HG03103 (cell line): ENCODE results near the gene ATP6AP2.
"Not testable (repeated sequence)": the region's sequence is repeated elsewhere in the genome, so short reads cannot be mapped to it uniquely, and the experiment has no call there.

Source experiments
- ATAC-seq: cut with Tn5 transposase; IDR thresholded peaks from one replicate; pipeline ENCODE4 v1.9.1; 2021; ENCODE audit warnings: low read depth; ENCODE audit not compliant: unreplicated experiment

Gene ATP6AP2

DNA sequence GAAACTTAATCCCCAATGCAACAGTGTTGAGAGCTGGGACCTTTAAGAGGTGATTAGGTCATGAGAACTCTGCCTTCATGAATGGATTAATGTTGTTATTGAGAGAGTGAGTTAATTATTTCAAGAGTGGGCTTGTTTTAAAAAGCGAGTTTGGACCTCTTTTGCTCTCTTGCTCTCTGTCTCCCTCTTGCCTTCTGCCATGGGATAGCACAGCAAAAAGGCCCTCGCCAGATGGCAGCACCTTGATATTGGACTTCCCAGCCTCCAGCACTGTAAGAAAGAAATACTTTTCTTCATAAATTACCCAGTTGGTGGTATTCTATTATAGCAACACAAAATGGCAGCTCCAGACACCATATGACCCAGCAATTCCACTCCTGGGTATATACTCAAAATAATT lies 7.0 kb upstream of the ATP6AP2 start:
- ATAC-seq, result no peak

DNA sequence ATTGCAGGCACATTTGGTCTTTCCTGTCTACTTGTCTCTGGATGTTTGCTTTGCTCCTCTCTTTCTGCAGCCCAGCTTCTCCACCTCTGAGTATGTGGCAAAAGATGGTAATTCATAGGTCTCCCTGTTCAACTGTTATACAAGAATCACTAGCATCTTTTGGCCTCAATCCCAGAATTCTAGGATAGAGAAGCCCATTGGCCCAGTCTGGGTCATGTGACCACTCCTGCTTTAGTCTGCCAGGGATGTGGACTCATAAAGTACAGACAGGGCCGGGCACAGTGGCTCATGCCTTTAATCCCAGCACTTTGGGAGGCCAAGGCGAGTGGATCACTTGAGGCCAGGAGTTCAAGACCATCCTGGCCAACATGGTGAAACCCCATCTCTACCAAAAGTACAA lies 5.4 kb upstream of the ATP6AP2 start:
- ATAC-seq, result not testable (repeated sequence)

DNA sequence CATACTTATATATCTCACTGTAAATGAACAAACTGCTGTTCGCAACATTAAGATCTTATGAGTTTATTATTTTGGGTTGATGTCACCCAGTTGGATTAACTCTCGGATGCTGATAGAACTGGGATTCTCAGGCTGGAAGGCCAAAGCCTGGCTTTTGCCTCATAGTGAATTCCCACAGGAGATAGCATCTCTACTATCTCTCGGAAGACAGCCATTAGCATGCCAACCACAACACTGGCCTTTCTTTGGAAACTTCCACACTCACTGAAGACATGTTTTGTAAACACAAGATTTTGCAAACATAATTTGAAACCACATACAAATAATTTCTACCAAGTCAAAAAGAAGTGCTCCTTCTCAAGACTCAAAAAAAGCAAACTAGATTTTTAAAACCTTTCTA lies 4.5 kb upstream of the ATP6AP2 start:
- ATAC-seq, result no peak

DNA sequence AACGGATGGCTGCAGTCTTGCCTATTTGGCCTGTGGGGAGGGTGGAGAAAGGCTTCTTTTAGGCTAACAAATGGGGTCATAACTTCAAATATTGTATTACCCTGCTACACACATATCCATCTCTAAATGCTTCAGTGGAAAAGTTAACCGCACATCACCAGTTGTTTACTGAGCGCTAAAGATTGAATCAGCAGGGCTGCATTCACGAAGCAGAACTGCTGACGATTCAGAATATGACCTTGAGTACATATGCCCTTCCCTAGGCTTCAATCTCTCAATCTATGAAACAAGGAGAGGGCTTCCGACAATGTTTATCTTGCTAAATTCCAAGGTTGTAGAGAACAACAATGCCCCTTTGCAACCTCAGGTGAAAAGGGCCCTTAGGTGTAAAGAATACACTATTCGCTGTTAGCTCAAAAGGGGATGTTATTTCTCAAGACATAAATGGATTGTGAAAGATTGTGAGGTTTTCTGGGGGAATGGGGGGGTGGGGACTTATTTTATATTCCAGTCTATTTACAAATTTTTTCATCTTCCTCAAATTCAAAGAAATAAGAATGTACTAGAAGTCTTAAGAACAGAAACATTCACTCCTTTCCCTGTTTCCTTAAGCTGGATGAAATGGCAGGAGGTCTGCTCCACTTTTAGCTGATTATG lies 2.6 kb upstream of the ATP6AP2 start:
- no peak for ATAC-seq

DNA sequence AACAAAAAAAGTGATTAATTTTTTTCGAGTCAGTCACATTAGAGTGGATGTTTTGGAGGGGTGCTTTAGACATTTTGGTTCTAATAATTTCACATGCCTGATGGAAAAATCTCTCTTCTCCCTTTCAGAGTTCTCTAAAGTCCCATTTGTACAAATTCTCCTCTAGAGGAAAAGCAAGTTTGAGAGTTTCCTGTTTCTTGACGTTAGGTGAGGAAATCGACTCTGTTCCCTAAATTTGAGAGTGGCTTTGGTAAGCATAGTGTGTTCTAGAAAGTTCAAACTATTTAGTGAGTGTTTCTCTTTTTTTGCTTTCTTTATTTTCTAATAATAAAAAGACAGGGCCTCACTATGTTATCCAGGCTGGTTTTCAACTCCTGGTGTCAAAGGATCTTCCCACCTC lies 1.6 kb upstream of the ATP6AP2 start:
- ATAC-seq, result no peak

DNA sequence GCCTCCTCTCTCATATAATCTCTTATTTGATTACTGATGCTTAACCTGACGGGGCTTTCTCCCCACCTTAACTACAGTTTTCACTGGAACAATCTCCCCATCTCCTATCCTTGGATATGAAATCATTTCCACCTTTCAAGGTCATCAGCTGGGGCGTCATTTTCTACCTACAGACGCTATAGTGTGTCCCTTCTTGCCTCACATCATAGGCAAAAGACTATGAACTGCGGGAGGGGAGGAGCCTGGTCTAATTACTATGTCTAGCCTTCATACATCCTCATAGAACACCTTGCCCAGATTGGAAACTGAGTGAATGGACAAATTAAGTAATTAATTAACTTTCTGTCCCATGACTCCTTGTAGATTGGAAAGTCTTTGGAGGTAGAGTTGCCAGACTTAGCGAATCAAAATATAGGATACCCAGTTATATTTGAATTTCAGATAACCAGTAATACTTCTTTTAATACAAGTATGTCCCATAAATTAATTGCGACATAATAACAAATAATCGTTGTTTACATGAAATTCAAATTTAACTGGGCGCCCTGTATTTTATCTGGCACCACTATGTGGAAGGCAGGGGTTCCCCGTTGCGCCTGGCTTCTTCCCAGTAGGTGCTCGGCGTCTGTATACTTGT lies 752 bp upstream of the ATP6AP2 start:
- ATAC-seq, result peak; percentile 36

DNA sequence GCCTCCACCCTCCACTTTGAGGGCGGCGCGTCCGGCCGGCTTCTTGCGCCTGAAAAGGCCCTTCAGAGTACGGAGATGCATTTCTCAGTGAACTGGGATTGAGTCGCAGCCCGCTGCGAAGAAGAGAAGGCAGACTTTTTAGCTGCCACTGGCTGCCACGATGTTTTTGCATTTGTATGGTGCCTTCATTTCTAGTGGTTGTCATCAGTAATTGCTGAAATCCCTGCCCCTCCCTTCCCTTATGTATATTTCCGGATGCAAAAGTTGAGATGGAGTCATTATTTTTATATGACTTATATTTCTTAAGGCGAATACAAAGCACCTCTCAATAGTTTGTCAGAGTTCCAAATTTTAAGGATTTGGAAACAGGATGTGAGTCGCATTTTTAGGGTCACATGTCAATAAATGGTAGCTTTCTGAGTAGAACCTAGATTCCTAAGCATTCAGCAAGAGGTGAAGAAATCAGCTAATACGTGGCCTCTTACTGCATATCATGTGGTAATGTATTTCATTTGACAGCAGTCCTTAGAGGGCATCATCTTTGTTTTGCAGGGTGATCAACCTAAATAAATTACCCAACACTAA lies 658 bp downstream of the ATP6AP2 start:
- peak; percentile 14 for ATAC-seq

DNA sequence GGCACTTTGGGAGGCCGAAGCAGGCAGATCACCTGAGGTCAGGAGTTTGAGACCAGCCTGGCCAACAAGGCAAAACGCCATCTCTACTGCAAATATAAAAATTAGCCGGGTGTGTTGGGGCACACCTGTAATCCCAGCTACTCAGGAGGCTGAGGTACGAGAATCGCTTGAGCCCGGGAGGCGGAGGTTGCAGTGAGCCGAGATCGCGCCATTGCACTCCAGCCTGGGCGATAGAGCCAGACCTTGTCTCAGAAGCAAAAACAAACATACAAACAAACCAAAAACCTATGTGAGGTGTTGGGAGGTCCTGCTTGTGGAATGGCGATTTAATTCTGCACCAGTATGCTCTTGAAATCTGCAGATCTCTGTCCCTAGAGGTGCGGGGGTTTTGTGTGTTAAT lies 1.4 kb downstream of the ATP6AP2 start:
- not testable (repeated sequence) for ATAC-seq

DNA sequence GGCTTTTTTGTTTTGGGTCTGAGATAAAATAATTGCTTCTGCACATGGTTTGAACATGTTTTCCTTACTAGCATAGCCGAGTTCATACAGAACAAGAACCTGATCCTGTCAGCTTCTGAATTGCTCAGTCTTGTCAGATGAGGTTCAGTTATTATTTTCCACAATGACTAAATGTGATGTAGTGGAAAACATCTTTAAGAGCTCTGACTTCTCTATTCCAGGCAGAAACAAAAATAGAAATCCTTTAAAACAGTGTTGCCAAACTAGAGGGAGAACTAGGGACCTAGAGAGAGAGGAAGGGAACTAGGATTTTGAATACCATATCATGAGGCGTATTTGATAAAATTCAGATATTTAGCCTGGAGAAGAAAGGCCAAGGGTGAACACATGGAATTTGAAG lies 2.0 kb downstream of the ATP6AP2 start:
- no peak for ATAC-seq

DNA sequence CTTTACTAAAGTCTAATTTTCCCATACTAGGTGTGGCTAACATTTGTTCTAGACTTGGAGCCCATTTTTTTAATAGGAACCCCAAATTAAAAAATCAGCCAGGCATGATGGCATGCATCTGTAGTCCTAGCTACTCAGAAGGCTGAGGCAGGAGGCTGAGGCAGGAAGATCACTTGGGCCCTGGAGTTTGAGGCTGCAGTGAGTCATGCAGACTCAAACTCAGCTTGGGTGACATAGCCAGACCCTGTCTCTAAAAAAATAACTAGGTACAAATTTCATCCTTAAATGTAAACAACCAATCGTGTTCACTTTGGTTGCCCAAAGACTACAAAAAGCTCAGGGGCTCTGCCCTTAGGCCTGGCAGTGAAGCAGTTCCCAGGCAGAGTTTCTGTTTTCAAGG lies 6.9 kb downstream of the ATP6AP2 start:
- not testable (repeated sequence) for ATAC-seq

DNA sequence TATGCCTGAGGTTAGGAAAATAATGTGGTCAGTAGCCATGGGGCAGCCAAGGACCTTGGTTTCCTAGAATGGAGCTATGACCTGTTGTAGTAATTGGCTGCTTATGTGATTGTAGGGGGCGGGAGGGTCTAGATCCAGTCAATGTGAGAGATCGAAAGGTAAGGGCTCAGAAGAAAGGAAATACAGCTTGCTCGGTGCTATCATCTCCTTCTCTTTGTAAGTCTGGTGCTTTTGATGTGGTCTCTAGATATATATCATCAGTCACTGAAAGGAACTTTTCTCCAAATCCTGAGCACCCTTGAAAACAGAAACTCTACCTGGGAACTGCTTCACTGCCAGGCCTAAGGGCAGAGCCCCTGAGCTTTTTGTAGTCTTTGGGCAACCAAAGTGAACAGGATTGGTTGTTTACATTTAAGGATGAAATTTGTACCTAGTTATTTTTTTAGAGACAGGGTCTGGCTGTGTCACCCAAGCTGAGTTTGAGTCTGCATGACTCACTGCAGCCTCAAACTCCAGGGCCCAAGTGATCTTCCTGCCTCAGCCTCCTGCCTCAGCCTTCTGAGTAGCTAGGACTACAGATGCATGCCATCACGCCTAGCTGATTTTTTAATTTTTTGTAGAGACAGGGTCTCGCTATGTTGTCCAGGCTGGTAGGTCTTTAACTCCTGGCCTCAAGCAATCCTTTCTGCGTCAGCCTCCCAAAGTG lies 9.0 kb downstream of the ATP6AP2 start:
- not testable (repeated sequence) for ATAC-seq

DNA sequence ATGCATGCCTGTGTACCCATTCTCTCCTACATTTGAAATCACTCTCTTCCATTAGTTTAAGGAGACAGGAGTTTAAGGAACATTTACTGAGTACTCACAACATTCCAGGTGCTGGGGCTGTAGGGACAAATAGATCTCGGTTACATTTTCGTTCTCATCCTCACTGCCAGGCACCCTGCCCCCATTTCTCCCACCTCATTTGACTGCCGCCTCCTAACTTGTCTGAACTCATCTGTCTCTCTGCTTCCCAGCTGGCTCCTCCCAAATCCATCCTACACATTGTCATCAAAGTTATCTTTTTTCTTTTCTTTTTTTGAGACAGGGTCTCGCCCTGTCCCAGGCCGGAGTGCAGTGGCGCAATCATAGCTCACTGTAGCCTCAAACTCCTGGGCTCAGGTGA lies 22.7 kb downstream of the ATP6AP2 start:
- no peak for ATAC-seq

DNA sequence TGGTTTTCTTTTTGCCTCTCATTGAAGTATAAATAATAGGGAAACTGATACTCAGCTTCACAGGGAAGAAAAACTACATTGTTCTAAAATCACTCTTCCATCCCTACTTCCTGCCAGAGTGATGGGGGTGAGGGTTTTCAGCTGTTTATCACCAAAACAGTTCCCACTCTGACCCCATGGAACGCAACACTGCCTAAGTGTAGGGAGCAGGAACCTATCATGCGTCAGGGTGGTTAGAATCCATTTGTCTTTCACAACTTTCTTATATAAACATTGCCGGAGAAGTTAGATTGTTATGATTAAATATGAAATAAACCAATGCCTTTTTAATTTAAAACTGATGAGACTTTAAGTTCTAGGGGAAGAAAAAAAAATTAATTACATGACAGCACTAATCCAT lies 26.6 kb downstream of the ATP6AP2 start:
- no peak for ATAC-seq

DNA sequence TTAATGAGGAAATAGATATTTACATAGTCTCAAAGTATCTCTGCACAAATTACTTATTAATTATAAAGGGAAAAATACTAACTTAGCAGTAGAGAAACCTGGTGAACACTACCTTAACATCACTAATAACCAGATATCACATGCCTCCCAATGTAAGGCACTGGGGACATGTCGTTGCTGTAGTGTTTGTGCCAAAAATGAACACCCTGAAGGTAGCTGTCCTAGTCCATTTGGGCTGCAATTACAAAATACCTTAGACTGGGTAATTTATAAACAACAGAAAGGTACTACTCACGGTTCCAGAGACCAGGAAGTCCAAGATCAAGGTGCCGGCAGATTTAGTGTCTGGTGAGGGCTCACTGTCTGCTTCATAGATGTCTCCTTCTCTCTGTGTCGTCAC lies 31.7 kb downstream of the ATP6AP2 start:
- ATAC-seq, result no peak

DNA sequence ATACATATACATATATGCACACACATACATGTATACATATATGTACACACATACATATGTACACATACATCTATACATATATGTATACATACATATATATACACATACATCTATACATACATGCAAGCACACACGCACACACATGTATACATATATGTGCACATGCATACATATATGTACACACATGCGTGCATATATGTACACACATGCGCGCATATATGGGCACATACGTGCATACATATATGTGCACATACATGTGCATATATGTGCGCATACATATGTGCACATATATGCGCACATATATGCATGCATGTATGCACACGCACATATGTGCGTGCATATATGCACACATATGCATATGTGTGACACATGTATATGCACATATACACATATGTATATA lies 35.2 kb downstream of the ATP6AP2 start:
- no peak for ATAC-seq

DNA sequence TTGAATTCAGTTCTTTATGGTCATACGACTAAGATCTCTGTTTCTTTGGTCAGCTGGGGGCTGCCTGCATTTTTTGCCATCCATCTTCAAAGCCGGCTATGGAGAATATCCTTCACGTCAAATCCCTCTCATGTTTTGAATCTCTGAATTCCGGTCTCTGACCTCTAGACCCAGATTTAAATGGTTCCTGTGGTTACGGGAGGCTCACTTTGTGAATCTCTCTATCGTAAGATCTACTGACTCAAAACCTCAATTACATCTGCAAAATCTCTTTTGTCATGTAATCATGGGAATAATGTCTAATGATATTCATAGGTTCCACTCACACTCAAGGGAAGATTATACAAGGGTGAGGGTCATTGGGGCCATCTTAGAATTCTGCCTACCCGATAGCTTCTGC lies 36.8 kb downstream of the ATP6AP2 start:
- ATAC-seq, result no peak

DNA sequence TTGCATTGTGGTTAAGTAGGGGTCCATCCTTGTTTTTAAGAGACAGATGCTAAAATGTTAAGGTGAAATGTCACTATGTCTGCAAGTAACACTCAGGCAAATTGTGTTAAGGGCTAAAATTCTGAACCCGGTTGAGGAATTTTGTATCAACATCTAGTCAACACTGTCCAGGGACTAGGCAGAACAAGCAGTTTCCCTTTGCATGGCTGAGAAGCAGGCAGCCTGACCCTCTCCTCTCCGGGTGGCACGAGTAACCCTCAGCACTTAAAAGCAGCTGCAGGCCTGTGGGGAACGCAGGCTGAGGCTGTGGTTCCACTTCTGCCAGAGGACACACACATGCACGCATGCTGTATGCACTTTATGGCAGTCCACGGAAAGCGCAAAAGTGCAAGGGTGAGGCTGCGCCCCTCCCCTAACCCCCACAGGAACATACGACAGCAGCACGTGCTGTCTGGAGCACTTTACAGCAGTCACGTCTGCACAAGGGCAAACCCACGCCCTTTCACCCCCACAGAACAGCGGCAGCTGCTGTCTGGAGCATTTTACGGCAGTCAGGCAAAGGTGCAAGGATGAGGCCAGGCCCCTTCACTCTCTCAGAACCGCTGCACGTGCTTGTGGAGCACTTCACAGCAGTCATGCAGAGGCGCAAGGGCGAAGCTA lies 41.8 kb downstream of the ATP6AP2 start:
- ATAC-seq, result no peak

DNA sequence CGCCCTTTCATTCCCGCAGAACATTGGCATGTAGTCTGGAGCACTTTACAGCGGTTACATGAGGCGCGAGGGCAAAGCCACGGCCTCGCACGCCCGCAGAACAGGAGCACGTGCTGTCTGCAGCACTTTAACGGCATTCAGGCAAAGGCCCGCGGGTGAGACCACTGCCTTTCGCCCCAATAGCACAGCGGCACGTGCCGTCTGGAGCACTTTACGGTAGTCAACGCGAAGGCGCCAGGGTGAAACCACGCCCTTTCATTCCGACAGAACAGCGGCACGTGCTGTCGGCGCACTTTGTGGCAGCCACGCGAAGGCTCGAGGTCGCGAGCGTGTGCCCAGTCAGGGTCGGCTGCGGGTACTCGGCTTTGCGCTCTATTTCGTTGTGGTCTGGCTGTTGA lies 42.4 kb downstream of the ATP6AP2 start, which contains the start of gene MPC1L:
TSS of gene MPC1L (plus strand) at position 290 of the 398 bp plus-strand sequence. CDS start 138 bp downstream, outside the sequence.
- no peak for ATAC-seq

DNA sequence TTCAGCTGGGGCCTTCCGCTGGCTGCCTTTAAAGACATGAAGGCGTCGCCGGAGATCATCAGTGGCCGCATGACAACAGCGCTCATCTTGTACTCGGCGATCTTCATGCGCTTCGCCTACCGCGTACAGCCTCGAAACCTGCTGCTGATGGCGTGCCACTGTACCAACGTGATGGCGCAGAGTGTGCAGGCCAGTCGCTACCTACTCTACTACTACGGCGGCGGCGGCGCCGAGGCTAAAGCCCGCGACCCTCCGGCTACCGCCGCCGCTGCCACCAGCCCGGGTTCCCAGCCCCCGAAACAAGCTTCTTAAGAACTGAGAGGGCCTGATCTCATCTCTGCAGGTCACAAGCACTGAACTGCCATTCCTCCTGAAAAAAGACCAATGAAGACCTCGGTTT lies 42.9 kb downstream of the ATP6AP2 start:
- no peak for ATAC-seq

DNA sequence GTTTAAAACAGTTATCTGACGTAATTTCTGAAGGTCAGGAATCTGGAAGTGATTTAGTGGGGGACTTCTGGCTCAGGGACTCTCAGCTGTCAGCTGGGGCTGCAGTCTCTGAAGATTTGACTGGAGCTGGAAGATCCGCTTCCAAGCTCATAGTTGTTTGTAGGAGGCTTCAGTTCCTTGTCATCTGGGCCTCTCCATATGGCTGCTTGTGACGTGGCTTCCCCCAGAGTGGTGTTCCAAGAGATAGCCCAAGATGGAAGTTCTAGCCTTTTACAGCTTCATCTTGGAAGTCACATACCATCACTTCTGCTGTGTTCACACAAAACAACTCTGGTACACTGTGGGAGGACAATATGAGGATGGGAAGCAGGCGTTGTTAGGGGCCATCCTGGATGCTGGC lies 44.5 kb downstream of the ATP6AP2 start:
- no peak for ATAC-seq

DNA sequence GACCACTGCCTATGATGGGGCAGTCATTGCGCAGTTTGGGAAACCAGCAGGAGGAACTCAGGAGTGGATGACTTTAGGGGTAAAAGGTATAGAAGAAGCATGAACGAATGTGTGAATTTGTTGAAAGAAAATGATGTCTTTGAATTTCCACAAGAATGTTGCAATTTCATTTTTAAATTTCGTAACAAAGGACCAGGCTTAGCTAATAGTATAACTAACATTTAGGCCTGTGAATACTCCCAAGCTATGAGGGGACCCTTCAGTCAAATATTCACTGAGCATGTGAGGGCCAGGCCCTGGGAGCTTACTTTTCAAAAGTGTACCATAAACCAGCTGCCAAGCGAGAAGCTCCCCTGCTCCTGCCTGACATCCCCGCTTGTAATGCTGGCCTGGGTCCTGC lies 47.7 kb downstream of the ATP6AP2 start:
- ATAC-seq, result no peak
